ENCODE measurements around the gene DDX31.

- no peak for TF ChIP-seq LEF1 (IDR thresholded peaks at IDR 0.05; ENCODE audit: borderline replicate concordance)
- TF ChIP-seq BHLHE40 (IDR thresholded peaks at IDR 0.05; ENCODE audit: borderline replicate concordance): no peak
- TF ChIP-seq FOXM1 (IDR thresholded peaks at IDR 0.05; ENCODE audit: borderline replicate concordance): no peak
- no peak for TF ChIP-seq FOXK2 (IDR thresholded peaks at IDR 0.05)
- TF ChIP-seq TARDBP (IDR thresholded peaks at IDR 0.05): no peak
Observed at GRCh38 chr9:132638240-132638639, 31.5 kb downstream of the DDX31 start.

All from HEK293T (cell line).